Left lung (tissue), 10 donors: ENCODE measurements around the gene ANP32B. TPM values are rescaled to one million over a fixed set of nuclear protein-coding genes. Genes with fewer than 3 reads are reported as not detected.

ENCODE experiments used
- ATAC-seq: fragments of 200-7000 bp; cut with Tn5 transposase; one replicate; pipeline ENCODE4 v1.9.1; 2020; ENCODE audit warnings: moderate library complexity
- DNase-seq, 4 donors: peaks; one replicate each; pipeline ENCODE4 v3.0.0-alpha.2; 2013 to 2020
- H3K27ac ChIP-seq, 2 donors: fragments of 200-600 bp; sonication (generic) in 1 of 2; one replicate each; pipeline versions ENCODE4 v1.5.0 to v1.8.0; 2020 to 2021
- H3K27me3 ChIP-seq, 2 donors: fragments of 200-600 bp; sonication (generic) in 1 of 2; one replicate each; pipeline versions ENCODE4 v1.5.0 to v1.8.0; 2020 to 2021
- H3K36me3 ChIP-seq, 2 donors: fragments of 200-600 bp; sonication (generic) in 1 of 2; one replicate each; pipeline versions ENCODE4 v1.5.0 to v1.8.0; 2020 to 2021
- H3K4me1 ChIP-seq, 2 donors: fragments of 200-600 bp; one replicate each; pipeline ENCODE4 v1.8.0; 2021
- H3K4me3 ChIP-seq, 2 donors: fragments of 200-600 bp; sonication (generic) in 1 of 2; one replicate each; pipeline versions ENCODE4 v1.5.0 to v1.8.0; 2020 to 2021; ENCODE audit warnings: mild to moderate bottlenecking in 1 of 2
- H3K9me3 ChIP-seq, 2 donors: fragments of 200-600 bp; sonication (generic) in 1 of 2; one replicate each; pipeline versions ENCODE4 v1.5.0 to v1.8.0; 2020 to 2021
- intact Hi-C, 2 donors: fragments of 100-400 bp; cut with DNase I; formaldehyde crosslinking; loops; one replicate each; pipeline versions ENCODE4 v1.11.2 to v1.14.2; 2022
- polyA plus RNA-seq, 6 donors: library from polyadenylated mRNA; unstranded; fragments of 120-200 nt; gene quantifications; one replicate each; pipeline ENCODE4 v1.2.1, GENCODE V29; 2013; ENCODE audit not compliant: insufficient read length in 6 of 6
- total RNA-seq, 2 donors: library from RNA; stranded (reverse); fragmentation: NEBNext Ultra II Directional; extraction: Animal tissue kit (Norgen Biotek cat#: 25700); gene quantifications; one replicate each; pipeline ENCODE4 v1.2.1, GENCODE V29; 2021
- TF ChIP-seq, protein P1 (sequence below), 2 donors: fragments of 200-600 bp; sonication (generic) in 1 of 2; IDR thresholded peaks; one replicate each; pipeline versions ENCODE4 v1.5.0 to v1.8.0; 2021; ENCODE audit warnings: antibody characterized with exemption in 2 of 2
- donor health status: DM: no; HTN: yes; CAD: no.
- donor health status: DM: no; HTN: no; CAD: no.

Gene ANP32B
- total and polyA plus RNA-seq, 8 donors: 84.9 to 318 (median 248) TPM

DNA sequence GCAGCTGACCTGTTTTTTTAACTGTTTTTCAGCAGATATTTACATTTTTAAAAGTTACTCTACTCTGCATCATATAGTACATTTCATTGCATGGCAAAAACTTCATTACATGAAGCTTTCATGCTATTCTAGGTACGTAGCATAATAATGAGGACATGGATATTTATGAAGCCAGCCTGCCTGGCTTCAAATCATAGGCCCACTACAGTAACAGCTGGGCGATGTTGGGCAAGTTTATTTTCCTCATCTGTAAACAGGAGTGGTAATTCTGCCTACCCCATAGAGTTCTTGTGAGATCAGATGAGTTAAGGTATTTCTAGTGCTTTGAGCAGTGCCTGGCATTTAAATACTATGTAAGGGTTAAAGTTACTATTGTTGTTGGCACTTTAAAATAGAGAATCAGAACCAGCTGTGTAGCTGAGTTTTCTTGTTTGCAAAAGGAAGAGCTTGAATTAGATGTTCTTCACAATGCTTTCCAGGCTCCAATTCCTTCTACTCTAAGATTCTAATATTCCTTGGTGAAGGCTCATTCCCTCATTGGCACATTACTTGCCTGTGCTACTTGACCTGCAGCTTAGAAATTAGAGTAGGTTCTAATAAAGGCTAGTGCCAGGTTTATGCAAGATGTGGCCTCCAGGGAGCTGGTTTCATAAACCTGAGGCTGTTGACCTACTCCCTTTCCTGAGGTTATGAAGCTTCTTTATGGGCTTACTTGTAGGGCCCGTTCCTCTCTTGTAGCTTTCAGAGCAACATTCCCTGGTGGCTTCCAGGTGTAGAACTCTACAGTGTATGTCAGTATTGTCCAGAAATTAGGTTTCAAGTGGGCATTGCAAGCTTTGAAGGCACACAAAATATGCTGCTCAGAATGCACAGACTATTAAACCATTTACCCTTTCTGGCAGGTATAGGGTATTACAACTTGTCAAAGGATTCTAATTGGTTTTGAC lies 14.5 kb downstream of the ANP32B start:
- no peak overlapping the region for H3K27ac ChIP-seq
- peaks cover 4 to 26% of the 10 kb centered on the region in 2 donors for H3K4me1 ChIP-seq
- H3K36me3 ChIP-seq: peaks cover 0 to 62% of the 10 kb centered on the region in 2 donors
- TF ChIP-seq, protein P1, sequence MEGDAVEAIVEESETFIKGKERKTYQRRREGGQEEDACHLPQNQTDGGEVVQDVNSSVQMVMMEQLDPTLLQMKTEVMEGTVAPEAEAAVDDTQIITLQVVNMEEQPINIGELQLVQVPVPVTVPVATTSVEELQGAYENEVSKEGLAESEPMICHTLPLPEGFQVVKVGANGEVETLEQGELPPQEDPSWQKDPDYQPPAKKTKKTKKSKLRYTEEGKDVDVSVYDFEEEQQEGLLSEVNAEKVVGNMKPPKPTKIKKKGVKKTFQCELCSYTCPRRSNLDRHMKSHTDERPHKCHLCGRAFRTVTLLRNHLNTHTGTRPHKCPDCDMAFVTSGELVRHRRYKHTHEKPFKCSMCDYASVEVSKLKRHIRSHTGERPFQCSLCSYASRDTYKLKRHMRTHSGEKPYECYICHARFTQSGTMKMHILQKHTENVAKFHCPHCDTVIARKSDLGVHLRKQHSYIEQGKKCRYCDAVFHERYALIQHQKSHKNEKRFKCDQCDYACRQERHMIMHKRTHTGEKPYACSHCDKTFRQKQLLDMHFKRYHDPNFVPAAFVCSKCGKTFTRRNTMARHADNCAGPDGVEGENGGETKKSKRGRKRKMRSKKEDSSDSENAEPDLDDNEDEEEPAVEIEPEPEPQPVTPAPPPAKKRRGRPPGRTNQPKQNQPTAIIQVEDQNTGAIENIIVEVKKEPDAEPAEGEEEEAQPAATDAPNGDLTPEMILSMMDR (IDR thresholded peaks at IDR 0.05): no peak
- H3K9me3 ChIP-seq: no peaks in the 10 kb centered on the region
- H3K4me3 ChIP-seq: no peak overlapping the region
- no peak for DNase-seq
- no peak for ATAC-seq
- intact Hi-C loops: no loop called here
- H3K27me3 ChIP-seq: no peaks in the 10 kb centered on the region

DNA sequence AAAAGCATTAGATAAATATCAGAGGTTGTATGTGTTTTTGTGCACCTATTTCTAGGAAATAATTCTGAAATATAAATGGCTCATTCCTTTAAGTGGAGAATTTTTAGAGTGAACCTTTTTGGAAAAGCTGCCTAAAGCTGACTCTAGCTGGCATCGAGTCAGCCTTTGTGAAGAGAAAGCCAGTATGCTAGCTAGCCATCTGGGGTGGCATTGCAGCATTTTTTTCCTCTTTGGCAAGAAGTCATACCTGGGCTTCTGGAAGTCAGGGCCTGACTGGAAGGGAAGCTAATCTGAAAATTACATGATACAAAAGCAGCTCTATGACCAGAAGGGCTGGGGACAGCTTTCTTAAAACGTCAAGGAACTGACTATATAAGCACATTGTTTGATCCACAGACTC lies 19.7 kb downstream of the ANP32B start:
- no peak overlapping the region for H3K4me3 ChIP-seq
- H3K4me1 ChIP-seq: peaks cover 0 to 12% of the 10 kb centered on the region in 2 donors
- no peaks in the 10 kb centered on the region for H3K9me3 ChIP-seq
- TF ChIP-seq, protein P1 (IDR thresholded peaks at IDR 0.05): no peak
- DNase-seq (no peak), ATAC-seq (peak; percentile 27)
- H3K27me3 ChIP-seq: no peaks in the 10 kb centered on the region
- H3K27ac ChIP-seq: peak overlapping the region in 1 of 2 donors; percentile 2
- intact Hi-C loops: no loop called here
- peaks cover 0 to 80% of the 10 kb centered on the region in 2 donors for H3K36me3 ChIP-seq

DNA sequence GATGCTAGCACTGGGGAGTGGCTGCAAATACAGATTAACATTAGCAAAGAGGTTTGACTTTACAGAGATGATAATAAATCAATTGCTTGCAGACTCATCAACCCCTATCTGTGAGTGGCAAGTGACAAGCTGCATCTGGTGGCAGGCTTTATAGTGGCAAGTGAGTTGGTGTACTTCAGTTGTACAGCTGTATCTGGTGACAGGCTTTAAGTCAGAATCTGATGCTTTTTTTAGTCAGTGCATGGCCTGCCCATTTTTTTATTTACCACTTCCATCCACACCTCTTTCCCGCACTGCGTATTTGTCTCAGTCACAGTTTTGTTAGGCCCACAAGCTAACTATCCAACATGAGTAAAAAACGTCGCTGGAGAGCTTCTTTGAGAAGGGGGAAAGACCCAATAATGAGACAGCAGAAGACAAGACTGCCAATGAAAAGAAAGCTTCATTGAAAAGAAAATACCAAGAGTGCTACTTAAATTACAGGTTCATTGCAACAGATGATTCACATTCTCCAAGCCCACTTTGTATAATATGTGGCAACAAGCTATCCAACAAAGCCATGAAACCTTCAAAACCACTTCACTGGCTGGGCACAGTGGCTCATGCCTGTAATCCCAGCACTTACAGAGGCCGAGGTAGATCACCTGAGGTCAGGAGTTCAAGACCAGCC lies 23.1 kb downstream of the ANP32B start:
- H3K9me3 ChIP-seq: no peaks in the 10 kb centered on the region
- H3K36me3 ChIP-seq: peaks cover 0 to 84% of the 10 kb centered on the region in 2 donors
- intact Hi-C loops: no loop called here
- ATAC-seq (no peak), DNase-seq (no peak)
- H3K4me3 ChIP-seq: no peak overlapping the region
- peaks cover 0 to 26% of the 10 kb centered on the region in 2 donors for H3K4me1 ChIP-seq
- no peak overlapping the region for H3K27ac ChIP-seq
- H3K27me3 ChIP-seq: no peaks in the 10 kb centered on the region
- TF ChIP-seq, protein P1 (IDR thresholded peaks at IDR 0.05): no peak

DNA sequence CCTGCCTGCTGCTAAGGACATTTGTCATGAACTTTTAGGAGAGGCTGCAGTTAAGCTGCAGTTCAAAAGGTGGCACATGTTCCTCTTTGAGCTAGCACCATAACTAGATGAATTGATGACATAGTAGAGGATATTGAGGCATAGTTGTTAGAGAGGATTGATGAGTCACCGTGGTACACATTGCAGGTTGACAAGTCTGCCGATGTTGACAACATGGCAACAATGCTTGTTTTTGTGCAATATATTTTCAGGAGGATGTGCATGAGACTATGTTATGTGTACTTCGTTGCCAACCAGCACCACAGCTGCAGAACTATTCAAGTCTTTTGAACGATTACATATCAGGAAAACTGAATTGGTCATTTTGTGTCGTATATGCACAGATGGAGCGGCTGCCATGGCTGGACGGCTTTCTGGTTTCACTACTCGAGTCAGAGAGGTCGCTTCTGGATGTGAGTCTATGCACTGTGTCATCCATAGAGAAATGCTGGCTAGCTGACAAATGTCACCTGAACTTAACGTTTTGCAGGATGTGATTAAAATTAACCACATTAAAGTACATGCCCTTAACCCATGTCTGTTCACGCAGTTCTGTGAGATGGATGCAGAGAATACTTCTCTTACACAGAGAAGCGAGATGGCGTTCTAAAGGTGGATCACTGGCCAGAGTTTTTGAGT lies 24.2 kb downstream of the ANP32B start:
- peaks cover 0 to 26% of the 10 kb centered on the region in 2 donors for H3K4me1 ChIP-seq
- no peak for DNase-seq
- no peaks in the 10 kb centered on the region for H3K9me3 ChIP-seq
- H3K36me3 ChIP-seq: peaks cover 0 to 85% of the 10 kb centered on the region in 2 donors
- TF ChIP-seq, protein P1 (IDR thresholded peaks at IDR 0.05): no peak
- no peaks in the 10 kb centered on the region for H3K27me3 ChIP-seq
- ATAC-seq: no peak
- no peak overlapping the region for H3K4me3 ChIP-seq
- no peak overlapping the region for H3K27ac ChIP-seq
- intact Hi-C loops: no loop called here
